Middle frontal gyrus (tissue), 1 donor: ENCODE data around the gene ZWILCH.

Source experiments
- DNase-seq: peaks from one replicate; pipeline ENCODE4 v3.0.0-alpha.2; 2015; ENCODE audit warnings: low spot score; ENCODE audit errors: extremely low spot score

The ZWILCH gene

GRCh38 chr15:66542896-66543295, 37.8 kb downstream of the ZWILCH start:
- no peak for DNase-seq

GRCh38 chr15:66545255-66545654, 40.1 kb downstream of the ZWILCH start:
- DNase-seq, result no peak

GRCh38 chr15:66555685-66556084, 50.6 kb downstream of the ZWILCH start:
- no peak for DNase-seq

GRCh38 chr15:66558271-66558670, 53.1 kb downstream of the ZWILCH start:
- no peak for DNase-seq

GRCh38 chr15:66560856-66561525, 55.9 kb downstream of the ZWILCH start:
- DNase-seq, result no peak

- no peak for DNase-seq
Observed at GRCh38 chr15:66563126-66563525, 58.0 kb downstream of the ZWILCH start.

GRCh38 chr15:66563566-66564110, 58.5 kb downstream of the ZWILCH start:
- DNase-seq, result no peak

- DNase-seq, result no peak
Observed at GRCh38 chr15:66564136-66565041, 59.3 kb downstream of the ZWILCH start.

GRCh38 chr15:66565141-66565641, 60.1 kb downstream of the ZWILCH start:
- DNase-seq, result no peak

GRCh38 chr15:66565741-66566144, 60.6 kb downstream of the ZWILCH start, which contains the start of gene LCTL:
Gene LCTL, minus strand, starts transcription at chr15:66565998. Its CDS starts 633 bp downstream, at chr15:66565365.
- DNase-seq, result no peak

- no peak for DNase-seq
Observed at GRCh38 chr15:66566963-66567531, 61.9 kb downstream of the ZWILCH start.

GRCh38 chr15:66567897-66568296, 62.8 kb downstream of the ZWILCH start:
- no peak for DNase-seq

- no peak for DNase-seq
Observed at GRCh38 chr15:66569461-66570137, 64.5 kb downstream of the ZWILCH start.

- DNase-seq, result no peak
Observed at GRCh38 chr15:66570327-66570726, 65.2 kb downstream of the ZWILCH start.

- no peak for DNase-seq
Observed at GRCh38 chr15:66570842-66571478, 65.8 kb downstream of the ZWILCH start.

GRCh38 chr15:66572146-66572545, 67.0 kb downstream of the ZWILCH start:
- DNase-seq, result no peak

GRCh38 chr15:66573348-66573718, 68.2 kb downstream of the ZWILCH start:
- no peak for DNase-seq

GRCh38 chr15:66573719-66574595, 68.8 kb downstream of the ZWILCH start:
- DNase-seq, result no peak

GRCh38 chr15:66574596-66574950, 69.4 kb downstream of the ZWILCH start:
- no peak for DNase-seq
